Ovary (tissue), 3 donors: ENCODE data around the gene CST3.

Source experiments
- EP300 ChIP-seq: sonication (generic); formaldehyde crosslinking; IDR thresholded peaks from one replicate; pipeline ENCODE4 v1.6.1; 2017; ENCODE audit warnings: antibody characterized with exemption
- POLR2A ChIP-seq: fragments of 450-650 bp; IDR thresholded peaks from one replicate; pipeline ENCODE4 v1.6.1; 2017; ENCODE audit warnings: antibody characterized with exemption, mild to moderate bottlenecking, moderate library complexity
- TF ChIP-seq, protein P1 (sequence below), 3 donors: fragments of 450-650 bp in 2 of 3; fragments of 200-600 bp in 1 of 3; IDR thresholded peaks; one replicate each; pipeline versions ENCODE4 v1.5.1 to v1.8.0; 2016 to 2022; ENCODE audit warnings: antibody characterized with exemption in 3 of 3, mild to moderate bottlenecking in 1 of 3
- donor health status: DM: no; HTN: no; CAD: no.

DNA sequence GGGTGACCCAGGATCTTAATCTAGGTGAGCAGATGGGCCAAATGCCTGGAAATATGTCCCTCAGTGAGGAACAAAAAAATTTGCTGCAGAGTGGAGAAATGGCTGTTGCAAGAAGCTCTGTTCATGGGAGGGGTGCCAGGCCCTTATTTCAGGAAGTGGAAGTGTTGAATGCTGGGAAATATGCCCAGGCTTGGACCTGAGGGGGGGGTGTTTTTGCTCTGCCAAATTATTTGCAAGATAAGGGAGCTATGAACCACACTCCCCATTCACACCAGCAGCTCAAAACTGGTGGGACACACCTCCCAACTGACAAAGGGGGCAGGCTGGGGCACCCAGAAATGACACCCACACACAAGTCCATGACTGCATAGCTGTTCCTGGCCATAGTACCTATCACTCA is 42.4 kb upstream of the CST3 start:
- TF ChIP-seq POLR2A, result no peak
- TF ChIP-seq, protein P1, sequence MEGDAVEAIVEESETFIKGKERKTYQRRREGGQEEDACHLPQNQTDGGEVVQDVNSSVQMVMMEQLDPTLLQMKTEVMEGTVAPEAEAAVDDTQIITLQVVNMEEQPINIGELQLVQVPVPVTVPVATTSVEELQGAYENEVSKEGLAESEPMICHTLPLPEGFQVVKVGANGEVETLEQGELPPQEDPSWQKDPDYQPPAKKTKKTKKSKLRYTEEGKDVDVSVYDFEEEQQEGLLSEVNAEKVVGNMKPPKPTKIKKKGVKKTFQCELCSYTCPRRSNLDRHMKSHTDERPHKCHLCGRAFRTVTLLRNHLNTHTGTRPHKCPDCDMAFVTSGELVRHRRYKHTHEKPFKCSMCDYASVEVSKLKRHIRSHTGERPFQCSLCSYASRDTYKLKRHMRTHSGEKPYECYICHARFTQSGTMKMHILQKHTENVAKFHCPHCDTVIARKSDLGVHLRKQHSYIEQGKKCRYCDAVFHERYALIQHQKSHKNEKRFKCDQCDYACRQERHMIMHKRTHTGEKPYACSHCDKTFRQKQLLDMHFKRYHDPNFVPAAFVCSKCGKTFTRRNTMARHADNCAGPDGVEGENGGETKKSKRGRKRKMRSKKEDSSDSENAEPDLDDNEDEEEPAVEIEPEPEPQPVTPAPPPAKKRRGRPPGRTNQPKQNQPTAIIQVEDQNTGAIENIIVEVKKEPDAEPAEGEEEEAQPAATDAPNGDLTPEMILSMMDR (IDR thresholded peaks at IDR 0.05), result no peak
- no peak for TF ChIP-seq EP300
